Measurements from ENCODE around the gene ARHGAP5.

The ARHGAP5 gene

DNA sequence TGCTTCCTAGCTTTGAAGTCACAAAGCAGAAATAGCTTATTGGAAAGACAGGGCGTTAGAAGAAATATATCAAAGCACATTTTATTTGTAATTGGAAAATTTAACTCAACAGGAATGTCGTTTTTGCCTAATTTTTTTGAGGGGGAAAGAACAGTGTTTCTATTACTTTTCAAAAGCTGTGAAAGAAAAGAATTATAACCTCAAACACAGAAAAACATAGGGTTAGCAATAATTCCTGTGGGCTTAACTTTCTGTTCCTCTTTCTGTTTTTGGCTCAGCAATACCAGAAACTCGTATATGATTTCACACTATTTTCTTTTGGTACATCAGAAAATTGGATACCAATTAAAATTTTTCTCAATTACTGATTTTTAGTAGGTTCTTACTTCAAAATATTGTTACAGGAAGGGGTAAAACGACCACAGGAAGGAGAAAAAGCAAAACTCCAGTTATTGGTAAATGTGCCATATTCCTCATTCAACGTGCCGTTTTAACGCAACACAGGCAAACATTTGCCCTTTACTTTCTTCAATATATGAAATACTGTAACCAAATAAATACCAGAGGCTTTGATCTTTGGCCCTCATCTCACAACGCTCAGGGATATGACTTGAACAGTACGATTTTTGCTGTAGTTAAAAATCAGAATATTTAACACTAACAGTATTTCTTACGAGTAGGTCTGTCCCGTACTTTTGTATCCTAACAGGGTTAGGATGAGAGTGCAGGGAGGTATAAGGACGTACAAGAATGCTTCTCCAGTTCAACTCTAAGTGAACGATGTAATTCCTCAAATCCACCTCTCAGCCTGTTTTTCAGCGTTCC, 123.5 kb downstream of the ARHGAP5 start:
- TF ChIP-seq, protein P1, sequence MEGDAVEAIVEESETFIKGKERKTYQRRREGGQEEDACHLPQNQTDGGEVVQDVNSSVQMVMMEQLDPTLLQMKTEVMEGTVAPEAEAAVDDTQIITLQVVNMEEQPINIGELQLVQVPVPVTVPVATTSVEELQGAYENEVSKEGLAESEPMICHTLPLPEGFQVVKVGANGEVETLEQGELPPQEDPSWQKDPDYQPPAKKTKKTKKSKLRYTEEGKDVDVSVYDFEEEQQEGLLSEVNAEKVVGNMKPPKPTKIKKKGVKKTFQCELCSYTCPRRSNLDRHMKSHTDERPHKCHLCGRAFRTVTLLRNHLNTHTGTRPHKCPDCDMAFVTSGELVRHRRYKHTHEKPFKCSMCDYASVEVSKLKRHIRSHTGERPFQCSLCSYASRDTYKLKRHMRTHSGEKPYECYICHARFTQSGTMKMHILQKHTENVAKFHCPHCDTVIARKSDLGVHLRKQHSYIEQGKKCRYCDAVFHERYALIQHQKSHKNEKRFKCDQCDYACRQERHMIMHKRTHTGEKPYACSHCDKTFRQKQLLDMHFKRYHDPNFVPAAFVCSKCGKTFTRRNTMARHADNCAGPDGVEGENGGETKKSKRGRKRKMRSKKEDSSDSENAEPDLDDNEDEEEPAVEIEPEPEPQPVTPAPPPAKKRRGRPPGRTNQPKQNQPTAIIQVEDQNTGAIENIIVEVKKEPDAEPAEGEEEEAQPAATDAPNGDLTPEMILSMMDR (IDR thresholded peaks at IDR 0.05; ENCODE audit: insufficient read depth, low read length, poor library complexity, severe bottlenecking): no peak
- Histone ChIP-seq H3K36me3 (ENCODE audit: control insufficient read depth, insufficient read depth, low read length) (no peaks in the 10 kb centered on the region), H3K4me3 (replicated peaks; ENCODE audit: low read depth, low read length) (peak overlapping the region; percentile 69), H3K27me3 (replicated peaks; ENCODE audit: control insufficient read depth, insufficient read depth, low read length) (no peaks in the 10 kb centered on the region)
- peak; percentile 46 for DNase-seq (ENCODE audit: extremely low read depth, insufficient read length)

DNA sequence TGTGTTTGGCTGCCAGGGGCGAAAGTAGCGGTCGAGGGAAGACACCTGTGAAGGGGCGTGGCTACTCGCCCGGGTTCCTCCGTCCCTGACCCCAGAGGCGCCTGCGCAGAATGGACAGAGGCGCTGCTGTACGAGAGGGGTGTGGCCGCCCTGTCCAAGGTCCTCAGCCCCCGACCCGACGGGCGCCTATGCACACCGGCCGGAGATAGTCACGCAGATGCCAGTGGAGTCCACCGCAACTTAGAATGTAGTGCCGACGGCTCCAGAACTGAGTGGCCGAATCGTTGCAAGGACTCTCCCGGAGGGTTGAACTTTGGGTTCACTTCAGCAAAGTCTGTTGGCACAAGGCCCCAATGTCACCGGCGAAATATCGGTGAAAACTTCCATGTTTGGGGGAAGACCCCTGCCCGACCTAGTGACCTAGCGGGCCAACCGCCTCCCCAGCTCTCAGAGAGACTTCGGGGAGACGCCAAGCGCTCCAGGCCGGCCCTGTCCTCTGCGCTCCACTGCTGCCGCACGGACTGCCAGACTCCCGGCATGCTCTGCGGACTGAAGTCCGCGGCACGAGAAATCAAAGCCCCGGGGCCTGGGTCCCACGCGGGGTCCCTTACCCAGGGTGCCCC, 124.2 kb downstream of the ARHGAP5 start:
- Histone ChIP-seq H3K36me3 (ENCODE audit: control insufficient read depth, insufficient read depth, low read length) (no peaks in the 10 kb centered on the region), H3K27me3 (replicated peaks; ENCODE audit: control insufficient read depth, insufficient read depth, low read length) (no peaks in the 10 kb centered on the region), H3K4me3 (replicated peaks; ENCODE audit: low read depth, low read length) (peak overlapping the region; percentile 69)
- TF ChIP-seq, protein P1 (IDR thresholded peaks at IDR 0.05; ENCODE audit: insufficient read depth, low read length, poor library complexity, severe bottlenecking): no peak
- peak; percentile 85 for DNase-seq (ENCODE audit: extremely low read depth, insufficient read length)

DNA sequence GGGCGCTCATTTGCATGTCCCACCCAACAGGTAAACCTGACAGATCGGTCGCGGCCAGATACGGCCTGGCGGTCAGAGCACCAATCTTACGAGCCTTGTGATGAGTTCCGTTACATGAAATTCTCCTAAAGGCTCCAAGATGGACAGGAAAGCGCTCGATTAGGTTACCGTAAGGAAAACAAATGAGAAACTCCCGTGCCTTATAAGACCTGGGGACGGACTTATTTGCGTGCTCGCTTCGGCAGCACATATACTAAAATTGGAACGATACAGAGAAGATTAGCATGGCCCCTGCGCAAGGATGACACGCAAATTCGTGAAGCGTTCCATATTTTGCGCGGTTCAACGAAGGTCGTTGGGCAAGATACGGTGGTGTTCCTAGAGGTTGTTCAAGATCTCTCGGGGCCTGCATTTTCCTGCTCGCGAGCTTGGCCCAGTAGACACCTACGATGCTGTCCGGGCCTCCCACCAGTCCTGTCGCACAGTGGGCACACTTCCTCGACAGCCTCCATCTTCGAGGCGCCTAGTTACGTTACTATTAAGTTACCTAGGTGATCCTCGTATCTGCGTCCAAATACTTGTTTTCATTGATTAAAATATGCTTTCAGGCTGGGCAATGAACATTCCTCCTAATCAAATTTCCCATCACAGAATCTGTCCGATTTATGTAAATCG, 124.8 kb downstream of the ARHGAP5 start, which contains the start of gene RNU6-7:
Gene RNU6-7, plus strand, starts transcription at position 230 of the 675 bp plus-strand sequence.
- TF ChIP-seq, protein P1 (IDR thresholded peaks at IDR 0.05; ENCODE audit: insufficient read depth, low read length, poor library complexity, severe bottlenecking): no peak
- peak; percentile 44 for DNase-seq (ENCODE audit: extremely low read depth, insufficient read length)
- H3K36me3 ChIP-seq (ENCODE audit: control insufficient read depth, insufficient read depth, low read length): no peaks in the 10 kb centered on the region
- peak within 1 kb of the TSS; percentile 69 for H3K4me3 ChIP-seq (replicated peaks; ENCODE audit: low read depth, low read length)
- H3K27me3 ChIP-seq (replicated peaks; ENCODE audit: control insufficient read depth, insufficient read depth, low read length): no peaks in the 10 kb centered on the region

DNA sequence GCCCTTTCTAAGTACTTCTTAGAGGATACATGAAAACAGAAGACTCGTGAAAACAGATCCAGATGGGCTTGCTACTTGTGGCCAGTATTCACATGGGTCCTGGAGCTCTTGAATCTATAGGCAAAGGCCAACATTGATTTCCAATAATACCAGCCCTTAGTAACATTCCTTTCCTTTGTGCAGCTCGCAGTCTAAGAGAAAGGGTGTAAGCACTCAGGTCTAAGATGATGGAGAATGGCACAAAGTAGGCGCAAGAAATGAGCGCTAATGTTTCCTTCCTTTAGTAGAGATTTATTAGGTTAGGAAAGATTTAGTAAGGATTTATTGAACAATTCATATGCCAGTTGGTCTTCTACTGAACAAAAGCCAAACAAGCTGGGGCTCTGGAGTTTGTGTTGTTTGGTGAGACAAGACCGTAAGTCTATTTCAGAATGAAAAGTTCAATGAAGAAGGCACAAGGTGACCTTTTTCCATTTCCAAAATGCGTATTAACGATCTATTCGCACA, 125.4 kb downstream of the ARHGAP5 start:
- no peaks in the 10 kb centered on the region for H3K27me3 ChIP-seq (replicated peaks; ENCODE audit: control insufficient read depth, insufficient read depth, low read length)
- TF ChIP-seq, protein P1 (IDR thresholded peaks at IDR 0.05; ENCODE audit: insufficient read depth, low read length, poor library complexity, severe bottlenecking): no peak
- no peaks in the 10 kb centered on the region for H3K36me3 ChIP-seq (ENCODE audit: control insufficient read depth, insufficient read depth, low read length)
- peak overlapping the region; percentile 69 for H3K4me3 ChIP-seq (replicated peaks; ENCODE audit: low read depth, low read length)
- DNase-seq (ENCODE audit: extremely low read depth, insufficient read length): no peak

DNA sequence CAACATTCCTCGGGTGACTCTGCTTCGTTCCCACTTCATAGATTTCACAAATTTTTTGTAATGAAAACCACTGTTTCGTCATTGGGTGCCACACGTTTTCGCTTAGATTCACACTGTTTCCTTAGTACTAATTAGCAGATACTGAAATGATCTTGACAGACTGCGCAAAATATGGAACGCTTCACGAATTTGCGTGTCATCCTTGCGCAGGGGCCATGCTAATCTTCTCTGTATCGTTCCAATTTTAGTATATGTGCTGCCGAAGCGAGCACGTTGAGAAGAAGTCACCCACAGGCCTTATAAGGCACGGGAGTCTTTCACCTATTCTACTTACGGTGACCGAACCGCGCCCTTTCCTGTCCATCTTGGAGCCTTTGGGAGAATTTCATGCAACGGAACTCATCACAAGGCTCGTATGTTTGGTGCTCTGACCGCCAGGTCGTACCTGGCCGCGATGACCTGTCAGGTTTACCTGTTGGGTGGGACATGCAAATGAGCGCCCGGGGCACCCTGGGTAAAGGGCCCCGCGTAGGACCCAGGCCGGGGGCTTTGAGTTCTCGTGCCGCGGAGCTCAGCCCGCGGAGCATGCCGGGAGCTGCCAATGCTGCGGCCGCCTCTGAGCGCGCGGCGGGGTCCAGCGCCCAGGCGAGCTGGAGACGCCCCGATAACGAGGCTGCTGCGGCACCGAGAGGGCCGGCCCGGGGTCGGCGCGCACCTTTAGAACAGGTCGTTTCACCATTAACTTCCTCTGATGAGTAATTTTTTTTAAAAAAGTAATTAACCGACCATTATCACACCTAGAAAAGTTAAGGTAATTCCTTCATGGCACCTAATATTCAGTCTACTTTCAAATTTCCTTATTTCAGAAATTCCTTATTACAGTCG, 126.1 kb downstream of the ARHGAP5 start, which contains the start of gene RNU6-8:
Gene RNU6-8, minus strand, starts transcription at position 272 of the 885 bp plus-strand sequence.
- H3K27me3 ChIP-seq (replicated peaks; ENCODE audit: control insufficient read depth, insufficient read depth, low read length): no peaks in the 10 kb centered on the region
- DNase-seq (ENCODE audit: extremely low read depth, insufficient read length): peak; percentile 87
- no peaks in the 10 kb centered on the region for H3K36me3 ChIP-seq (ENCODE audit: control insufficient read depth, insufficient read depth, low read length)
- TF ChIP-seq, protein P1 (IDR thresholded peaks at IDR 0.05; ENCODE audit: insufficient read depth, low read length, poor library complexity, severe bottlenecking): no peak
- H3K4me3 ChIP-seq (replicated peaks; ENCODE audit: low read depth, low read length): peak within 1 kb of the TSS; percentile 69
